ENCODE data around the gene STXBP1. TPM values are rescaled to one million over a fixed set of nuclear protein-coding genes. Genes with fewer than 3 reads are reported as not detected.

Gene STXBP1
- total and polyA plus RNA-seq, 2 donors (not counting 1 experiment from before 2014, with no cell fraction given), result 25.6 to 36.0 TPM

GRCh38 chr9:127667906-127668305, 55.8 kb downstream of the STXBP1 start:
- H3K9me3 ChIP-seq (ENCODE audit: control insufficient read depth, insufficient read depth, low read depth, low read length), result no peaks in the 10 kb centered on the region
- H3K4me3 ChIP-seq (replicated peaks in 1 of 4; ENCODE audit: control extremely low read depth in 1 of 4, insufficient read depth in 1 of 4, low read depth in 3 of 4, low read length in 4 of 4), result no peak overlapping the region
- DNase-seq (ENCODE audit: low read depth in 2 of 2), result no peak
- H4K20me1 ChIP-seq (ENCODE audit: control insufficient read depth, extremely low read depth, insufficient read depth, low read length), result no peaks in the 10 kb centered on the region
- H2AFZ ChIP-seq (ENCODE audit: low read length), result no peak overlapping the region
- H3K4me2 ChIP-seq (ENCODE audit: extremely low read depth, insufficient read depth, low read length), result no peak overlapping the region
- no peaks in the 10 kb centered on the region for H3K79me2 ChIP-seq (ENCODE audit: control insufficient read depth, insufficient read depth, low read length)
- no peak overlapping the region for H3K9ac ChIP-seq (ENCODE audit: insufficient read depth, low read length)
- TF ChIP-seq EZH2 (IDR thresholded peaks at IDR 0.05; ENCODE audit: low read length, missing control alignments), result no peak
- TF ChIP-seq CTCF (conservative IDR thresholded peaks at IDR 0.05 in 1 of 2, IDR thresholded peaks at IDR 0.05 in 1 of 2; ENCODE audit: low read depth in 1 of 2, low read length in 2 of 2), result no peak
- peaks cover 21% of the 10 kb centered on the region for H3K36me3 ChIP-seq (ENCODE audit: control insufficient read depth, insufficient read depth, low read length)
- H3K27me3 ChIP-seq (ENCODE audit: control insufficient read depth, insufficient read depth, low read length), result no peaks in the 10 kb centered on the region
- H3K4me1 ChIP-seq (ENCODE audit: control insufficient read depth, extremely low read depth, insufficient read depth, low read length), result peaks cover 2% of the 10 kb centered on the region
- no peak overlapping the region for H3K27ac ChIP-seq (ENCODE audit: insufficient read depth, low read length)

GRCh38 chr9:127673234-127673633, 61.2 kb downstream of the STXBP1 start:
- H3K9ac ChIP-seq (ENCODE audit: insufficient read depth, low read length), result no peak overlapping the region
- H3K27me3 ChIP-seq (ENCODE audit: control insufficient read depth, insufficient read depth, low read length), result no peaks in the 10 kb centered on the region
- no peak overlapping the region for H2AFZ ChIP-seq (ENCODE audit: low read length)
- no peaks in the 10 kb centered on the region for H3K79me2 ChIP-seq (ENCODE audit: control insufficient read depth, insufficient read depth, low read length)
- H3K27ac ChIP-seq (ENCODE audit: insufficient read depth, low read length), result no peak overlapping the region
- no peak for DNase-seq (ENCODE audit: low read depth in 2 of 2)
- H3K9me3 ChIP-seq (ENCODE audit: control insufficient read depth, insufficient read depth, low read depth, low read length), result no peaks in the 10 kb centered on the region
- H3K4me1 ChIP-seq (ENCODE audit: control insufficient read depth, extremely low read depth, insufficient read depth, low read length), result no peaks in the 10 kb centered on the region
- TF ChIP-seq CTCF (conservative IDR thresholded peaks at IDR 0.05 in 1 of 2, IDR thresholded peaks at IDR 0.05 in 1 of 2; ENCODE audit: low read depth in 1 of 2, low read length in 2 of 2), result no peak
- TF ChIP-seq EZH2 (IDR thresholded peaks at IDR 0.05; ENCODE audit: low read length, missing control alignments), result no peak
- no peak overlapping the region for H3K4me3 ChIP-seq (replicated peaks in 1 of 4; ENCODE audit: control extremely low read depth in 1 of 4, insufficient read depth in 1 of 4, low read depth in 3 of 4, low read length in 4 of 4)
- H3K36me3 ChIP-seq (ENCODE audit: control insufficient read depth, insufficient read depth, low read length), result peaks cover 14% of the 10 kb centered on the region
- no peak overlapping the region for H3K4me2 ChIP-seq (ENCODE audit: extremely low read depth, insufficient read depth, low read length)
- no peaks in the 10 kb centered on the region for H4K20me1 ChIP-seq (ENCODE audit: control insufficient read depth, extremely low read depth, insufficient read depth, low read length)

GRCh38 chr9:127676638-127677037, 64.6 kb downstream of the STXBP1 start:
- no peak overlapping the region for H3K4me3 ChIP-seq (replicated peaks in 1 of 4; ENCODE audit: control extremely low read depth in 1 of 4, insufficient read depth in 1 of 4, low read depth in 3 of 4, low read length in 4 of 4)
- no peaks in the 10 kb centered on the region for H3K9me3 ChIP-seq (ENCODE audit: control insufficient read depth, insufficient read depth, low read depth, low read length)
- TF ChIP-seq CTCF (conservative IDR thresholded peaks at IDR 0.05 in 1 of 2, IDR thresholded peaks at IDR 0.05 in 1 of 2; ENCODE audit: low read depth in 1 of 2, low read length in 2 of 2), result no peak
- no peak for TF ChIP-seq EZH2 (IDR thresholded peaks at IDR 0.05; ENCODE audit: low read length, missing control alignments)
- H3K27me3 ChIP-seq (ENCODE audit: control insufficient read depth, insufficient read depth, low read length), result no peaks in the 10 kb centered on the region
- H3K9ac ChIP-seq (ENCODE audit: insufficient read depth, low read length), result no peak overlapping the region
- H3K27ac ChIP-seq (ENCODE audit: insufficient read depth, low read length), result no peak overlapping the region
- peaks cover 25% of the 10 kb centered on the region for H3K36me3 ChIP-seq (ENCODE audit: control insufficient read depth, insufficient read depth, low read length)
- DNase-seq (ENCODE audit: low read depth in 2 of 2), result peak in 1 of 2 donors; percentile 23
- no peak overlapping the region for H3K4me2 ChIP-seq (ENCODE audit: extremely low read depth, insufficient read depth, low read length)
- H2AFZ ChIP-seq (ENCODE audit: low read length), result no peak overlapping the region
- H3K4me1 ChIP-seq (ENCODE audit: control insufficient read depth, extremely low read depth, insufficient read depth, low read length), result no peaks in the 10 kb centered on the region
- no peaks in the 10 kb centered on the region for H4K20me1 ChIP-seq (ENCODE audit: control insufficient read depth, extremely low read depth, insufficient read depth, low read length)
- no peaks in the 10 kb centered on the region for H3K79me2 ChIP-seq (ENCODE audit: control insufficient read depth, insufficient read depth, low read length)

All from fibroblast of lung (primary cell).